Neural progenitor cell (in vitro differentiated cells): ENCODE measurements around the gene TRIOBP. TPM values are rescaled to one million over a fixed set of nuclear protein-coding genes. Genes with fewer than 3 reads are reported as not detected.

Experiments used
- DNase-seq: peaks from one replicate; pipeline ENCODE4 v3.0.0-alpha.2; 2016; ENCODE audit warnings: low spot score
- H2AFZ ChIP-seq: fragments of 200-600 bp; sonication (generic); replicated peaks from 2 replicates; pipeline ENCODE4 v1.6.1; 2016; ENCODE audit warnings: antibody characterized with exemption
- H3F3A ChIP-seq: fragments of 200-600 bp; sonication (generic); 2 replicates; pipeline ENCODE4 v1.6.1; 2016; ENCODE audit warnings: antibody characterized with exemption, low read depth
- H3K27ac ChIP-seq: fragments of 200-600 bp; sonication (generic); 2 replicates; pipeline ENCODE4 v1.5.1; 2016; ENCODE audit warnings: mild to moderate bottlenecking
- H3K27me3 ChIP-seq: fragments of 200-600 bp; sonication (generic); 2 replicates; pipeline ENCODE4 v1.6.1; 2016; ENCODE audit warnings: mild to moderate bottlenecking, moderate library complexity
- H3K36me3 ChIP-seq: fragments of 200-600 bp; sonication (generic); 2 replicates; pipeline ENCODE4 v1.5.1; 2016
- H3K4me1 ChIP-seq: fragments of 200-600 bp; sonication (generic); 2 replicates; pipeline ENCODE4 v1.6.1; 2016; ENCODE audit warnings: mixed run types
- H3K4me2 ChIP-seq: fragments of 200-600 bp; sonication (generic); 2 replicates; pipeline ENCODE4 v1.6.1; 2016
- H3K4me3 ChIP-seq: fragments of 200-600 bp; sonication (generic); 2 replicates; pipeline ENCODE4 v1.5.1; 2016
- H3K79me2 ChIP-seq: fragments of 200-600 bp; sonication (generic); 2 replicates; pipeline ENCODE4 v1.6.1; 2016; ENCODE audit warnings: low read depth
- H3K9ac ChIP-seq: fragments of 200-600 bp; sonication (generic); 2 replicates; pipeline ENCODE4 v1.6.1; 2016
- H3K9me3 ChIP-seq: fragments of 200-600 bp; sonication (generic); 2 replicates; pipeline ENCODE4 v1.5.1; 2016; ENCODE audit warnings: low read depth
- H4K20me1 ChIP-seq: fragments of 200-600 bp; sonication (generic); 2 replicates; pipeline ENCODE4 v1.6.1; 2016; ENCODE audit warnings: low read depth
- H3K27ac Mint-ChIP-seq: 3 replicates; pipeline ENCODE4 v1.8.0; 2021; ENCODE audit warnings: mixed read lengths
- H3K27me3 Mint-ChIP-seq: 2 replicates; pipeline ENCODE4 v1.8.0; 2022; ENCODE audit warnings: low read depth, mild to moderate bottlenecking, inconsistent platforms, moderate library complexity, mixed read lengths; ENCODE audit not compliant: insufficient read depth
- H3K36me3 Mint-ChIP-seq: 3 replicates; pipeline ENCODE4 v1.8.0; 2021; ENCODE audit warnings: mixed read lengths
- H3K4me1 Mint-ChIP-seq: 3 replicates; pipeline ENCODE4 v1.8.0; 2021; ENCODE audit warnings: mixed read lengths
- H3K4me3 Mint-ChIP-seq: 3 replicates; pipeline ENCODE4 v1.8.0; 2021; ENCODE audit warnings: mild to moderate bottlenecking, moderate library complexity, mixed read lengths
- H3K9me3 Mint-ChIP-seq: 3 replicates; pipeline ENCODE4 v1.8.0; 2020; ENCODE audit warnings: mixed read lengths
- CTCF ChIP-seq: fragments of 200-600 bp; sonication (generic); IDR thresholded peaks from 2 replicates; pipeline ENCODE4 v1.5.1; 2017; ENCODE audit warnings: antibody characterized with exemption, mild to moderate bottlenecking
- EZH2 ChIP-seq: fragments of 200-600 bp; sonication (generic); IDR thresholded peaks from 2 replicates; pipeline ENCODE4 v1.6.1; 2017; ENCODE audit warnings: antibody characterized with exemption, mild to moderate bottlenecking, moderate library complexity
- EZH2phosphoT487 ChIP-seq: fragments of 200-600 bp; sonication (generic); IDR thresholded peaks from 2 replicates; pipeline ENCODE4 v1.6.1; 2017; ENCODE audit warnings: antibody characterized with exemption
- total RNA-seq: library from RNA; depleted of rRNA; stranded (reverse); fragments of >200 nt; gene quantifications from 2 replicates; pipeline ENCODE4 v1.2.3, GENCODE V29; 2015; ENCODE audit warnings: low replicate concordance

The TRIOBP gene
- total RNA-seq, 1 donor from 2014 or later, result 25.2 TPM

- Mint-ChIP-seq H3K4me3 (peak overlapping the region; percentile 84), H3K4me1 (peaks cover 18% of the 10 kb centered on the region), H3K9me3 (no peaks in the 10 kb centered on the region), H3K27ac (no peak overlapping the region), H3K27me3 (no peaks in the 10 kb centered on the region), H3K36me3 (no peaks in the 10 kb centered on the region)
- no peak overlapping the region for H3K27ac ChIP-seq
- peaks cover 31% of the 10 kb centered on the region for H3F3A ChIP-seq
- peak overlapping the region; percentile 46 for H3K4me3 ChIP-seq
- peak overlapping the region; percentile 53 for H3K4me2 ChIP-seq
- peaks cover 8% of the 10 kb centered on the region for H3K27me3 ChIP-seq
- H3K79me2 ChIP-seq, result no peaks in the 10 kb centered on the region
- H4K20me1 ChIP-seq, result no peaks in the 10 kb centered on the region
- no peak for DNase-seq
- no peak for TF ChIP-seq EZH2phosphoT487
- TF ChIP-seq CTCF, result no peak
- no peak for TF ChIP-seq EZH2
- no peaks in the 10 kb centered on the region for H3K9me3 ChIP-seq
- no peak overlapping the region for H2AFZ ChIP-seq
- H3K4me1 ChIP-seq, result no peaks in the 10 kb centered on the region
- H3K36me3 ChIP-seq, result no peaks in the 10 kb centered on the region
- no peak overlapping the region for H3K9ac ChIP-seq
Observed at GRCh38 chr22:37677493-37677974, 19.3 kb upstream of the TRIOBP start.

GRCh38 chr22:37678372-37678771 is 18.5 kb upstream of the TRIOBP start:
- H3K27me3 Mint-ChIP-seq, result no peaks in the 10 kb centered on the region
- no peak for TF ChIP-seq EZH2phosphoT487
- Histone ChIP-seq H3K4me3 (no peak overlapping the region), H3K4me1 (no peaks in the 10 kb centered on the region), H3K9ac (no peak overlapping the region), H3K9me3 (no peaks in the 10 kb centered on the region), H3K79me2 (no peaks in the 10 kb centered on the region), H2AFZ (no peak overlapping the region), H3K4me2 (no peak overlapping the region), H3K27ac (no peak overlapping the region), H3K27me3 (peaks cover 8% of the 10 kb centered on the region), H4K20me1 (no peaks in the 10 kb centered on the region), H3K36me3 (no peaks in the 10 kb centered on the region), H3F3A (peaks cover 31% of the 10 kb centered on the region)
- H3K36me3 Mint-ChIP-seq, result no peaks in the 10 kb centered on the region
- no peaks in the 10 kb centered on the region for H3K9me3 Mint-ChIP-seq
- H3K4me3 Mint-ChIP-seq, result peak overlapping the region; percentile 71
- H3K4me1 Mint-ChIP-seq, result peaks cover 18% of the 10 kb centered on the region
- no peak for DNase-seq
- H3K27ac Mint-ChIP-seq, result no peak overlapping the region

- Histone ChIP-seq H3K27ac (no peak overlapping the region), H3K4me3 (no peak overlapping the region), H3K9me3 (no peaks in the 10 kb centered on the region), H3K4me1 (no peaks in the 10 kb centered on the region), H3K27me3 (peaks cover 8% of the 10 kb centered on the region), H2AFZ (no peak overlapping the region), H3K36me3 (no peaks in the 10 kb centered on the region), H3F3A (peaks cover 31% of the 10 kb centered on the region), H3K79me2 (no peaks in the 10 kb centered on the region), H3K9ac (no peak overlapping the region), H3K4me2 (no peak overlapping the region), H4K20me1 (no peaks in the 10 kb centered on the region)
- H3K4me1 Mint-ChIP-seq, result peaks cover 15% of the 10 kb centered on the region
- DNase-seq, result no peak
- H3K4me3 Mint-ChIP-seq, result peak overlapping the region; percentile 15
- no peaks in the 10 kb centered on the region for H3K27me3 Mint-ChIP-seq
- H3K36me3 Mint-ChIP-seq, result no peaks in the 10 kb centered on the region
- H3K27ac Mint-ChIP-seq, result no peak overlapping the region
- no peaks in the 10 kb centered on the region for H3K9me3 Mint-ChIP-seq
- TF ChIP-seq EZH2 (no peak), CTCF (no peak), EZH2phosphoT487 (no peak)
Observed at GRCh38 chr22:37679670-37680069, 17.2 kb upstream of the TRIOBP start.

- Histone ChIP-seq H3K9ac (no peak overlapping the region), H2AFZ (no peak overlapping the region), H3K9me3 (no peaks in the 10 kb centered on the region), H3K27ac (no peak overlapping the region), H3K4me1 (no peaks in the 10 kb centered on the region), H3K4me3 (no peak overlapping the region), H3F3A (peaks cover 27% of the 10 kb centered on the region), H4K20me1 (no peaks in the 10 kb centered on the region), H3K27me3 (peaks cover 8% of the 10 kb centered on the region), H3K79me2 (no peaks in the 10 kb centered on the region), H3K36me3 (no peaks in the 10 kb centered on the region), H3K4me2 (no peak overlapping the region)
- TF ChIP-seq EZH2phosphoT487, result no peak
- TF ChIP-seq CTCF, result no peak
- no peak for TF ChIP-seq EZH2
- Mint-ChIP-seq H3K27ac (no peak overlapping the region), H3K27me3 (no peaks in the 10 kb centered on the region), H3K36me3 (no peaks in the 10 kb centered on the region), H3K9me3 (no peaks in the 10 kb centered on the region), H3K4me3 (no peak overlapping the region), H3K4me1 (peaks cover 17% of the 10 kb centered on the region)
- no peak for DNase-seq
Observed at GRCh38 chr22:37680191-37680851, 16.5 kb upstream of the TRIOBP start.
